Gastroesophageal sphincter (tissue), 4 donors: ENCODE measurements around the gene NECTIN3. TPM values are rescaled to one million over a fixed set of nuclear protein-coding genes. Genes with fewer than 3 reads are reported as not detected.

ENCODE experiments used
- ATAC-seq: fragments of 150-250 bp; one replicate; pipeline ENCODE4 v1.9.1; 2016; ENCODE audit warnings: mild to moderate bottlenecking, moderate library complexity
- H3K27ac ChIP-seq, 4 donors: fragments of 200-600 bp; sonication (generic) in 3 of 4; 1 replicate in 3 of 4; 2 replicates in 1 of 4; pipeline ENCODE4 v1.5.1; 2016 to 2019
- H3K27me3 ChIP-seq: fragments of 200-600 bp; sonication (generic); one replicate; pipeline ENCODE4 v1.5.1; 2019
- H3K36me3 ChIP-seq, 2 donors: fragments of 200-600 bp; sonication (generic); one replicate each; pipeline ENCODE4 v1.5.1; 2019; ENCODE audit warnings: control low read depth in 1 of 2
- H3K4me1 ChIP-seq, 3 donors: fragments of 200-600 bp; sonication (generic); 1 replicate in 2 of 3; 2 replicates in 1 of 3; pipeline ENCODE4 v1.5.1; 2016 to 2019; ENCODE audit warnings: control low read depth in 2 of 3
- H3K4me3 ChIP-seq, 2 donors: fragments of 200-600 bp; sonication (generic); one replicate each; pipeline ENCODE4 v1.5.1; 2019; ENCODE audit warnings: mild to moderate bottlenecking in 1 of 2, moderate library complexity in 1 of 2
- H3K9me3 ChIP-seq, 3 donors: fragments of 200-600 bp; sonication (generic); one replicate each; pipeline ENCODE4 v1.5.1; 2017 to 2019; ENCODE audit warnings: control low read depth in 2 of 3
- EP300 ChIP-seq: sonication (generic); formaldehyde crosslinking; IDR thresholded peaks from one replicate; pipeline ENCODE4 v1.6.1; 2017; ENCODE audit warnings: antibody characterized with exemption, mild to moderate bottlenecking
- POLR2A ChIP-seq, 2 donors: fragments of 450-650 bp; IDR thresholded peaks; one replicate each; pipeline ENCODE4 v1.6.1; 2017; ENCODE audit warnings: antibody characterized with exemption in 2 of 2, mild to moderate bottlenecking in 2 of 2, moderate library complexity in 1 of 2
- POLR2AphosphoS5 ChIP-seq: sonication (generic); formaldehyde crosslinking; IDR thresholded peaks from one replicate; pipeline ENCODE4 v1.6.1; 2017; ENCODE audit warnings: antibody characterized with exemption
- WGBS, 2 donors: methylation state at CpG; one replicate each; pipeline ENCODE4 v1.1.5; 2018; ENCODE audit warnings: low coverage in 1 of 2; 5-methylcytosine and 5-hydroxymethylcytosine counted together
- total RNA-seq, 4 donors: library from RNA; depleted of rRNA; stranded (reverse); fragments of >200 nt; gene quantifications; one replicate each; pipeline ENCODE4 v1.1.0, GENCODE V29; 2016
- TF ChIP-seq, protein P1 (sequence below), 4 experiments: fragments of 200-600 bp in 2 of 4; fragments of 450-650 bp in 2 of 4; sonication (generic) in 1 of 4; IDR thresholded peaks; one replicate each; pipeline ENCODE4 v1.5.1; 2017 to 2019; ENCODE audit warnings: antibody characterized with exemption in 4 of 4, mild to moderate bottlenecking in 2 of 4, moderate library complexity in 2 of 4

NECTIN3 gene
- total RNA-seq, 4 donors from 2014 or later, result 22.3 to 45.1 (median 31.1) TPM

DNA sequence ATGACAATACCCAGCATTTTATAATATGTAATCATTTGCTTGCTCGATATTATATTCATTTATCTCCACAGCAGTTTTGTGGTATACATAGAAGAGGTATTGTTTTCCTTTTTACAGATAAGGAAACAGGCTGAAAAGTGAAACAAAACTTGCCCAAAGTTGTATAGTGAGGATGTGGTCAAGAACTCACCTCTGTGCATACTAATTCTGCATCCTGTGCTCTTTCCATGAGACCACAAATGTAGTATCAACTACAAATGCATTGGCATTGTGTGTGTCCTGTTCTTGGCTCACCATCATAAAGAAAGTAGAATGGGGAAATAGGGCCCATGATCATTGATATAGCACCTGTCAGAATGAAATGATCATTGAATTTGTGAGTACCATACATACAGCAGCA is 167.3 kb downstream of the NECTIN3 start:
- H3K4me3 ChIP-seq, result no peak overlapping the region
- H3K9me3 ChIP-seq, result peaks cover 0 to 14% (median 0%) of the 10 kb centered on the region in 3 donors
- H3K4me1 ChIP-seq, result no peaks in the 10 kb centered on the region
- no peak overlapping the region for H3K27ac ChIP-seq
- TF ChIP-seq, protein P1, sequence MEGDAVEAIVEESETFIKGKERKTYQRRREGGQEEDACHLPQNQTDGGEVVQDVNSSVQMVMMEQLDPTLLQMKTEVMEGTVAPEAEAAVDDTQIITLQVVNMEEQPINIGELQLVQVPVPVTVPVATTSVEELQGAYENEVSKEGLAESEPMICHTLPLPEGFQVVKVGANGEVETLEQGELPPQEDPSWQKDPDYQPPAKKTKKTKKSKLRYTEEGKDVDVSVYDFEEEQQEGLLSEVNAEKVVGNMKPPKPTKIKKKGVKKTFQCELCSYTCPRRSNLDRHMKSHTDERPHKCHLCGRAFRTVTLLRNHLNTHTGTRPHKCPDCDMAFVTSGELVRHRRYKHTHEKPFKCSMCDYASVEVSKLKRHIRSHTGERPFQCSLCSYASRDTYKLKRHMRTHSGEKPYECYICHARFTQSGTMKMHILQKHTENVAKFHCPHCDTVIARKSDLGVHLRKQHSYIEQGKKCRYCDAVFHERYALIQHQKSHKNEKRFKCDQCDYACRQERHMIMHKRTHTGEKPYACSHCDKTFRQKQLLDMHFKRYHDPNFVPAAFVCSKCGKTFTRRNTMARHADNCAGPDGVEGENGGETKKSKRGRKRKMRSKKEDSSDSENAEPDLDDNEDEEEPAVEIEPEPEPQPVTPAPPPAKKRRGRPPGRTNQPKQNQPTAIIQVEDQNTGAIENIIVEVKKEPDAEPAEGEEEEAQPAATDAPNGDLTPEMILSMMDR (IDR thresholded peaks at IDR 0.05), result no peak
- TF ChIP-seq POLR2A (IDR thresholded peaks at IDR 0.05) (no peak), EP300 (no peak), POLR2AphosphoS5 (no peak)
- no peak for ATAC-seq
- H3K27me3 ChIP-seq, result no peaks in the 10 kb centered on the region
- WGBS, 2 donors, result 70 to 77% methylated on average over 1 of the region's 1 CpG
- no peaks in the 10 kb centered on the region for H3K36me3 ChIP-seq

DNA sequence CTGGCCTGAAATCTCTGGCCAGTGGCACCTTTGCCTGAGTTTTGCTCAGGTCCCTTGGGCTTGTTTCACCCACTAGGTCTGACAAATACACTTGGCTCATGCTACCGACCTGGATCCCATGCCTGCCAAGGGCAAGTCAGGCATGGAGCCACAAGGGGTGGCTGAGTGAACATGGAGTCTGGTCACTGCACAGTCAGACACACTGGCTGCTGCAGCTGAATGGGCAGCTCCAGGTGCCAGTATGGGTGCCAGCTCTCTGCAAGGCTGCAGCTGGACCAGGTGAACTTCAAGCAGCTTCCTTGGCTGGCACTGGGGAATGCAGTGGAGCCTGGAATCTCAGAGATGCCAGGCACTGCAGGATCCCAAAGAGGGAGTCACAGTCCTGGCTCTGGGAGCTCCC is 170.3 kb downstream of the NECTIN3 start:
- Histone ChIP-seq H3K4me3 (no peak overlapping the region), H3K27me3 (no peaks in the 10 kb centered on the region), H3K4me1 (no peaks in the 10 kb centered on the region), H3K9me3 (peaks cover 0 to 14% (median 0%) of the 10 kb centered on the region in 3 donors), H3K27ac (no peak overlapping the region), H3K36me3 (no peaks in the 10 kb centered on the region)
- TF ChIP-seq POLR2A (IDR thresholded peaks at IDR 0.05), result no peak
- no peak for TF ChIP-seq POLR2AphosphoS5
- TF ChIP-seq, protein P1 (IDR thresholded peaks at IDR 0.05), result no peak
- TF ChIP-seq EP300, result no peak
- WGBS, 2 donors, result no CpG with 5 or more reads among the region's 1 CpG
- ATAC-seq, result no peak
